ENCODE results near the gene CEP43. TPM values are rescaled to one million over a fixed set of nuclear protein-coding genes. Genes with fewer than 3 reads are reported as not detected.

CEP43 gene
- total and polyA plus RNA-seq, 2 donors, result 5.9 to 37.8 TPM

DNA sequence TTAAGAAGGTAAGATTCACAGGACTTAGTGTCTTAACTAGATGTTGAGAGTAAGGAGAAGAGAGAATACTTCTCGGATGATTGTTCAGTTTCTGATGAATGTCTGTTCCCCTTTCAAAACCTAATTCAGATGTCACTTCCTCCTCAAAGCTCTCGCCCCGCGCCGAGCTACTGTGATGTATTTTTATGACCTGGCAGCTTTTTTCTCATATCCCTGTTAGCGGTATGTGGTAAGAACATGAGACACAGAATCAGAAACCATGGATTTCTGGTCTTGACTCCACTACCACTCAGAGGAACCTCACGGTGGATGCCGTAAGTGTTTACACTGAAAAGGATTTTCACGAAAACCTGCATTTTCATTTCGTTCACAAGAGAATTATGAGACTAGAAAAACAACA, 48.4 kb downstream of the CEP43 start:
- H3K4me3 ChIP-seq (ENCODE audit: low read depth, low read length), result no peak overlapping the region
- H3K27ac ChIP-seq (ENCODE audit: low read depth), result no peak overlapping the region
- WGBS, result 79% methylated on average over 10 of the region's 10 CpGs
- H3K36me3 ChIP-seq (ENCODE audit: insufficient read depth), result peaks cover 2% of the 10 kb centered on the region
- H3K4me1 ChIP-seq (ENCODE audit: insufficient read depth), result no peaks in the 10 kb centered on the region
- no peak for DNase-seq (ENCODE audit: extremely low spot score)

Small RNAs within 50 kb of the gene (small RNA-seq; reads per million reads assigned to genes)
- not detected for gene MIR3939

Other genes with a start within 250 kb of the CEP43 start
- 54.5 TPM for gene RNASET2, start 42.8 kb upstream of the CEP43 start, total RNA-seq
- gene RNASET2, start 42.8 kb upstream of the CEP43 start, polyA plus RNA-seq, result 42.8 TPM
- gene CCR6, start 123.7 kb downstream of the CEP43 start, total RNA-seq, result not detected
- gene CCR6, start 123.7 kb downstream of the CEP43 start, polyA plus RNA-seq, result 0.20 TPM
- gene GPR31, start 158.6 kb downstream of the CEP43 start, total RNA-seq, result not detected
- not detected for gene GPR31, start 158.6 kb downstream of the CEP43 start, polyA plus RNA-seq